SK-N-MC (cell line): ENCODE data around the gene TEX261.

Experiments
- EZH2 ChIP-seq: fragments of 200-600 bp; sonication (generic); IDR thresholded peaks from one replicate; pipeline ENCODE4 v1.6.1; 2017; ENCODE audit warnings: antibody characterized with exemption
- POLR2AphosphoS5 ChIP-seq: IDR thresholded peaks from 2 replicates; pipeline ENCODE4 v1.6.1; 2012; ENCODE audit warnings: mild to moderate bottlenecking, low read depth, low read length, borderline replicate concordance

- TF ChIP-seq EZH2 (no peak), POLR2AphosphoS5 (no peak)
Observed at GRCh38 chr2:70936979-70937811, 57.5 kb downstream of the TEX261 start.
